Ectodermal cell (in vitro differentiated cells): ENCODE measurements around the gene GFM1.

Experiments
- H3K27ac ChIP-seq: 2 replicates; pipeline ENCODE4 v1.7.0; 2013; ENCODE audit warnings: mild to moderate bottlenecking, low read depth, low read length; ENCODE audit not compliant: insufficient read depth, poor library complexity, severe bottlenecking
- H3K27me3 ChIP-seq: 2 replicates; pipeline ENCODE4 v1.7.0; 2013; ENCODE audit warnings: mild to moderate bottlenecking, low read length; ENCODE audit not compliant: insufficient read depth, control insufficient read depth, poor library complexity, severe bottlenecking
- H3K36me3 ChIP-seq: one replicate; pipeline ENCODE4 v1.7.0; 2013; ENCODE audit warnings: low read length; ENCODE audit not compliant: control insufficient read depth, insufficient read depth
- H3K4me1 ChIP-seq: one replicate; pipeline ENCODE4 v1.7.0; 2013; ENCODE audit warnings: low read length; ENCODE audit not compliant: control insufficient read depth, insufficient read depth
- H3K4me3 ChIP-seq: 2 replicates; pipeline ENCODE4 v1.7.0; 2013; ENCODE audit warnings: low read depth, low read length, control low read depth; ENCODE audit not compliant: insufficient read depth
- H3K9me3 ChIP-seq: 2 replicates; pipeline ENCODE4 v1.7.0; 2013; ENCODE audit warnings: mild to moderate bottlenecking, low read length, moderate library complexity; ENCODE audit not compliant: control insufficient read depth
- WGBS, 2 experiments: methylation state at CpG; one replicate each; pipeline ENCODE4 v1.1.7; 2013; ENCODE audit warnings: missing lambda C conversion rate in 2 of 2; 5-methylcytosine and 5-hydroxymethylcytosine counted together

The GFM1 gene

GRCh38 chr3:158735296-158736033 lies 91.1 kb downstream of the GFM1 start:
- H3K27me3 ChIP-seq: peaks cover 24% of the 10 kb centered on the region
- no peak overlapping the region for H3K4me3 ChIP-seq
- 85 to 87% methylated on average over 7 of the region's 7 CpGs for WGBS, 2 experiments
- no peaks in the 10 kb centered on the region for H3K36me3 ChIP-seq
- no peak overlapping the region for H3K27ac ChIP-seq
- peaks cover 4% of the 10 kb centered on the region for H3K4me1 ChIP-seq
- H3K9me3 ChIP-seq: no peaks in the 10 kb centered on the region

GRCh38 chr3:158737410-158737809 lies 93.1 kb downstream of the GFM1 start:
- H3K4me1 ChIP-seq: no peaks in the 10 kb centered on the region
- H3K4me3 ChIP-seq: no peak overlapping the region
- WGBS, 2 experiments: 90 to 100% methylated on average over 1 to 2 of the region's 2 CpGs
- H3K27me3 ChIP-seq: peaks cover 7% of the 10 kb centered on the region
- H3K36me3 ChIP-seq: no peaks in the 10 kb centered on the region
- no peaks in the 10 kb centered on the region for H3K9me3 ChIP-seq
- H3K27ac ChIP-seq: no peak overlapping the region

- Histone ChIP-seq H3K27me3 (no peaks in the 10 kb centered on the region), H3K36me3 (no peaks in the 10 kb centered on the region), H3K27ac (no peak overlapping the region), H3K9me3 (no peaks in the 10 kb centered on the region), H3K4me3 (no peak overlapping the region), H3K4me1 (no peaks in the 10 kb centered on the region)
- 89 to 92% methylated on average over 9 of the region's 9 CpGs for WGBS, 2 experiments
These were observed 93.8 kb downstream of the GFM1 start for GRCh38 chr3:158737976-158738615.

GRCh38 chr3:158738653-158739052 lies 94.3 kb downstream of the GFM1 start:
- 95% methylated on average over 6 of the region's 6 CpGs for WGBS, 2 experiments
- Histone ChIP-seq H3K4me3 (no peak overlapping the region), H3K9me3 (no peaks in the 10 kb centered on the region), H3K27ac (no peak overlapping the region), H3K36me3 (no peaks in the 10 kb centered on the region), H3K4me1 (no peaks in the 10 kb centered on the region), H3K27me3 (no peaks in the 10 kb centered on the region)

GRCh38 chr3:158739078-158739477 lies 94.8 kb downstream of the GFM1 start:
- Histone ChIP-seq H3K4me1 (no peaks in the 10 kb centered on the region), H3K27ac (no peak overlapping the region), H3K36me3 (no peaks in the 10 kb centered on the region), H3K9me3 (no peaks in the 10 kb centered on the region), H3K4me3 (no peak overlapping the region), H3K27me3 (no peaks in the 10 kb centered on the region)
- WGBS, 2 experiments: 92 to 95% methylated on average over 4 of the region's 4 CpGs

GRCh38 chr3:158739661-158740060 lies 95.3 kb downstream of the GFM1 start:
- Histone ChIP-seq H3K27me3 (no peaks in the 10 kb centered on the region), H3K9me3 (no peaks in the 10 kb centered on the region), H3K36me3 (no peaks in the 10 kb centered on the region), H3K27ac (no peak overlapping the region), H3K4me1 (no peaks in the 10 kb centered on the region), H3K4me3 (no peak overlapping the region)
- WGBS, 2 experiments: 90 to 92% methylated on average over 3 of the region's 3 CpGs
